GM21390 (cell line): ENCODE results near the gene IFI30.
"Not testable (repeated sequence)": the region's sequence is repeated elsewhere in the genome, so short reads cannot be mapped to it uniquely, and the experiment has no call there.

Experiments
- ATAC-seq: cut with Tn5 transposase; IDR thresholded peaks from one replicate; pipeline ENCODE4 v1.9.1; 2021; ENCODE audit not compliant: unreplicated experiment

Gene IFI30

GRCh38 chr19:18152442-18152816 is 21.2 kb upstream of the IFI30 start:
- peak; percentile 56 for ATAC-seq

- ATAC-seq = peak; percentile 73
These were observed 20.6 kb upstream of the IFI30 start, which contains the start of gene PIK3R2 for GRCh38 chr19:18152817-18153555. PIK3R2 (plus strand) TSS chr19:18153163; CDS start chr19:18155880, 2,717 bp downstream.

GRCh38 chr19:18153556-18154134 is 20.0 kb upstream of the IFI30 start:
- peak; percentile 0 for ATAC-seq

GRCh38 chr19:18155095-18156087 is 18.2 kb upstream of the IFI30 start:
- ATAC-seq = no peak

- no peak for ATAC-seq
These were observed 17.3 kb upstream of the IFI30 start for GRCh38 chr19:18156268-18156667.

GRCh38 chr19:18156841-18157464 is 16.7 kb upstream of the IFI30 start:
- no peak for ATAC-seq

- ATAC-seq = no peak
These were observed 16.0 kb upstream of the IFI30 start for GRCh38 chr19:18157465-18158063.

- no peak for ATAC-seq
These were observed 15.1 kb upstream of the IFI30 start for GRCh38 chr19:18158467-18158866.

GRCh38 chr19:18159059-18159616 is 14.5 kb upstream of the IFI30 start:
- ATAC-seq = not testable (repeated sequence)

GRCh38 chr19:18159810-18160209 is 13.8 kb upstream of the IFI30 start:
- ATAC-seq = no peak

GRCh38 chr19:18160493-18160970 is 13.1 kb upstream of the IFI30 start:
- no peak for ATAC-seq

- ATAC-seq = peak; percentile 59
These were observed 12.5 kb upstream of the IFI30 start for GRCh38 chr19:18160971-18161635.

- ATAC-seq = no peak
These were observed 12.0 kb upstream of the IFI30 start for GRCh38 chr19:18161636-18162002.

GRCh38 chr19:18164072-18164471 is 9.5 kb upstream of the IFI30 start:
- ATAC-seq = no peak

- no peak for ATAC-seq
These were observed 7.6 kb upstream of the IFI30 start for GRCh38 chr19:18165794-18166544.

- no peak for ATAC-seq
These were observed 6.6 kb upstream of the IFI30 start for GRCh38 chr19:18167011-18167410.

- ATAC-seq = no peak
These were observed 5.5 kb upstream of the IFI30 start for GRCh38 chr19:18167975-18168645.

GRCh38 chr19:18168673-18169381 is 4.8 kb upstream of the IFI30 start:
- no peak for ATAC-seq
